ENCODE results near the gene SPAG16. TPM values are rescaled to one million over a fixed set of nuclear protein-coding genes. Genes with fewer than 3 reads are reported as not detected.

Gene SPAG16
- total and polyA plus RNA-seq, 2 of the 13 experiments (the other 11 are each of a cell fraction or from before 2014, with no cell fraction given): 9.6 to 26.5 TPM

GRCh38 chr2:213726101-213726500 is 441.8 kb downstream of the SPAG16 start:
- FAIRE-seq: no peak

More at GRCh38 chr2:213726101-213726500, 441.8 kb downstream of the SPAG16 start:
- Histone ChIP-seq H3K36me3 (replicated peaks in 1 of 2; ENCODE audit: control insufficient read depth in 1 of 2, insufficient read depth in 2 of 2, low read length in 2 of 2) (no peaks in the 10 kb centered on the region), H3K4me1 (ENCODE audit: insufficient read depth, low read length) (no peaks in the 10 kb centered on the region), H4K20me1 (ENCODE audit: insufficient read depth, low read length) (no peaks in the 10 kb centered on the region), H3K9ac (ENCODE audit: insufficient read depth, low read depth, low read length) (no peak overlapping the region), H3K9me3 (ENCODE audit: low read length) (no peaks in the 10 kb centered on the region), H2AFZ (ENCODE audit: low read length) (no peak overlapping the region), H3K27ac (ENCODE audit: extremely low read length, insufficient read depth, low read length) (no peak overlapping the region), H3K79me2 (ENCODE audit: insufficient read depth, low read length) (no peaks in the 10 kb centered on the region), H3K4me3 (replicated peaks in 1 of 3; ENCODE audit: insufficient read depth in 1 of 3, low read depth in 2 of 3, low read length in 3 of 3) (no peak overlapping the region), H3K27me3 (ENCODE audit: control insufficient read depth in 1 of 2, insufficient read depth in 2 of 2, low read length in 2 of 2) (no peaks in the 10 kb centered on the region; a peak in 1 of 5 replicates), H3K4me2 (ENCODE audit: low read depth, low read length) (no peak overlapping the region)
- ChIA-PET POLR2A (no interaction called here), CTCF (ENCODE audit: low intra/inter-chr PET ratio, low total read pairs) (no interaction called here)
- in situ Hi-C loops (cut with HindIII; ENCODE audit: extremely low pct_ligation_motif_present, low pct_unique_long_range_greater_than_20kb): no loop called here
- peak; percentile 72 for ATAC-seq
- TF ChIP-seq ZSCAN21 (CRISPR knock-in tag; IDR thresholded peaks at IDR 0.05; ENCODE audit: borderline replicate concordance): no peak
- no peak for TF ChIP-seq ZNF34 (CRISPR knock-in tag; IDR thresholded peaks at IDR 0.05; ENCODE audit: borderline replicate concordance)
- no peak for TF ChIP-seq SSRP1 (CRISPR knock-in tag; IDR thresholded peaks at IDR 0.05)
- TF ChIP-seq ZNF382 (CRISPR knock-in tag; IDR thresholded peaks at IDR 0.05; ENCODE audit: borderline replicate concordance): no peak
- TF ChIP-seq, protein P1, sequence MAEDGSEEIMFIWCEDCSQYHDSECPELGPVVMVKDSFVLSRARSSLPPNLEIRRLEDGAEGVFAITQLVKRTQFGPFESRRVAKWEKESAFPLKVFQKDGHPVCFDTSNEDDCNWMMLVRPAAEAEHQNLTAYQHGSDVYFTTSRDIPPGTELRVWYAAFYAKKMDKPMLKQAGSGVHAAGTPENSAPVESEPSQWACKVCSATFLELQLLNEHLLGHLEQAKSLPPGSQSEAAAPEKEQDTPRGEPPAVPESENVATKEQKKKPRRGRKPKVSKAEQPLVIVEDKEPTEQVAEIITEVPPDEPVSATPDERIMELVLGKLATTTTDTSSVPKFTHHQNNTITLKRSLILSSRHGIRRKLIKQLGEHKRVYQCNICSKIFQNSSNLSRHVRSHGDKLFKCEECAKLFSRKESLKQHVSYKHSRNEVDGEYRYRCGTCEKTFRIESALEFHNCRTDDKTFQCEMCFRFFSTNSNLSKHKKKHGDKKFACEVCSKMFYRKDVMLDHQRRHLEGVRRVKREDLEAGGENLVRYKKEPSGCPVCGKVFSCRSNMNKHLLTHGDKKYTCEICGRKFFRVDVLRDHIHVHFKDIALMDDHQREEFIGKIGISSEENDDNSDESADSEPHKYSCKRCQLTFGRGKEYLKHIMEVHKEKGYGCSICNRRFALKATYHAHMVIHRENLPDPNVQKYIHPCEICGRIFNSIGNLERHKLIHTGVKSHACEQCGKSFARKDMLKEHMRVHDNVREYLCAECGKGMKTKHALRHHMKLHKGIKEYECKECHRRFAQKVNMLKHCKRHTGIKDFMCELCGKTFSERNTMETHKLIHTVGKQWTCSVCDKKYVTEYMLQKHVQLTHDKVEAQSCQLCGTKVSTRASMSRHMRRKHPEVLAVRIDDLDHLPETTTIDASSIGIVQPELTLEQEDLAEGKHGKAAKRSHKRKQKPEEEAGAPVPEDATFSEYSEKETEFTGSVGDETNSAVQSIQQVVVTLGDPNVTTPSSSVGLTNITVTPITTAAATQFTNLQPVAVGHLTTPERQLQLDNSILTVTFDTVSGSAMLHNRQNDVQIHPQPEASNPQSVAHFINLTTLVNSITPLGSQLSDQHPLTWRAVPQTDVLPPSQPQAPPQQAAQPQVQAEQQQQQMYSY (CRISPR knock-in tag; IDR thresholded peaks at IDR 0.05): no peak
- no peak for TF ChIP-seq HNRNPLL (IDR thresholded peaks at IDR 0.05; ENCODE audit: low read depth, low read length, poor library complexity, severe bottlenecking)
- no peak for TF ChIP-seq HNF1A (IDR thresholded peaks at IDR 0.05; ENCODE audit: low read depth)
- TF ChIP-seq HNF1A (CRISPR knock-in tag; IDR thresholded peaks at IDR 0.05; ENCODE audit: borderline replicate concordance): no peak
- no peak for TF ChIP-seq ZNF619 (CRISPR knock-in tag; IDR thresholded peaks at IDR 0.05)
- TF ChIP-seq PRMT3 (CRISPR knock-in tag; IDR thresholded peaks at IDR 0.05; ENCODE audit: borderline replicate concordance, low read depth): no peak
- no TSS peak for BruUV-seq (replicated peaks)
- 0% methylated on average over 1 of the region's 1 CpG for WGBS (ENCODE audit: low lambda C conversion rate)
- no peak for DNase-seq (ENCODE audit: low spot score)
- intact Hi-C loops (cut with micrococcal nuclease; ENCODE audit: unreplicated experiment): no loop called here
